ENCODE measurements around the gene SPAG6.

SPAG6 gene

DNA sequence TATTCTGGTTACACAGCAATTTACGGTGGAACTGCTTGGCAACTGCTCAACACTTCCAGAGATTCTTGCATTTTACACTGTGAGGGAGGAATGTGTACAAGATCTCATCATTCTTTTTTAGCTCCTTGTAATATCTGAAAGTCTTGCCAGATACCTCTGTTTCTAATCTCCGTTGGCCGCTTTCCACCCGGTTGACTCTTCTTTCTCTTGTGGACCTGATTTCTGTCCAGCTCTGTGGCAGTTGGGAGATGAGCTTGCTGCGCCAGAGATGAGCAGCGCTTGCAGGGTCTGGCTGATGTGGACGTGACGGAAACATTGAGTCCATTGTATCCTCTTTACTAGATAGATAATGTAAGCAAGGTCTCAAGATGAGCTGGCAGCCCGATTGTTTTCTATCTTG lies 27.6 kb downstream of the SPAG6 start:
- no peak for TF ChIP-seq CTCF (IDR thresholded peaks at IDR 0.05; ENCODE audit: low read depth, low read length, missing control alignments)
- DNase-seq (ENCODE audit: low read depth): no peak
- no peak overlapping the region for H3K4me3 ChIP-seq (ENCODE audit: low read depth, low read length)

DNA sequence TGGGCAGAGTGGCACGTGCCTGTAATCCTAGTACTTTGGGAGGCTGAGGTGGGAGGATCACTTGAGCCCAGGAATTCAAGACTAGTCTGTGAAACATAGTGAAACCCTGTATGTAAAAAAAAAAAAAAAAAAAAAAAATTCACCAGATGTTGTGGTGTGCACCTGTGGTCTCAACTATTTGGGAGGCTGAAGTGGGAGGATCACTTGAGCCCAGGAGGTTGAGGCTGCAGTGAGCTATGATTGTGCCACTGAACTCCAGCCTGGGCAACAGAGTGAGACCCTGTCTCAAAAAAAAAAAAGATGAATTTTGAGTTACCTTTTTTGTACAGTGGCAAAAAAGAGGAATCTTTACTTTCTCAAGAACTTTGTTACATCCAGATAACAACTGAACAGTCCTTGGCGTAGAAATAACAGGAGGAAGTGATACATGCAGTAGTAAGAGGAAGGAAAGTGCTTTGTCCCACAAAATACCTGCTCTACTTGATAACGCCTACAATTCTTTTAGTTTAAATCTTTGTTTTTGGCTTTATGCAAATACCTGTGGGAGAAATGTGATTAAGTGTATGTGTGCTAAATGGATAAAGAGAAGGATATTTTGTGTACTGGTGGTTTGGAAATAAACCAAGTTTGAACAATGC lies 29.3 kb downstream of the SPAG6 start:
- DNase-seq (ENCODE audit: low read depth): no peak
- TF ChIP-seq CTCF (IDR thresholded peaks at IDR 0.05; ENCODE audit: low read depth, low read length, missing control alignments): no peak

GRCh38 chr10:22379059-22379458 lies 33.8 kb downstream of the SPAG6 start:
- H3K4me3 ChIP-seq (ENCODE audit: low read depth, low read length): no peak overlapping the region; the same call in 1 of the 2 replicates
- DNase-seq (ENCODE audit: low read depth): peak; percentile 65
- no peak for TF ChIP-seq CTCF (IDR thresholded peaks at IDR 0.05; ENCODE audit: low read depth, low read length, missing control alignments)

More for the DNA sequence above, 29.3 kb downstream of the SPAG6 start:
- no peak overlapping the region for H3K4me3 ChIP-seq (ENCODE audit: low read depth, low read length)

GRCh38 chr10:22381262-22381661 lies 36.0 kb downstream of the SPAG6 start:
- no peak for TF ChIP-seq CTCF (IDR thresholded peaks at IDR 0.05; ENCODE audit: low read depth, low read length, missing control alignments)
- DNase-seq (ENCODE audit: low read depth): no peak
- H3K4me3 ChIP-seq (ENCODE audit: low read depth, low read length): no peak overlapping the region

GRCh38 chr10:22386503-22386902 lies 41.2 kb downstream of the SPAG6 start:
- DNase-seq (ENCODE audit: low read depth): no peak
- TF ChIP-seq CTCF (IDR thresholded peaks at IDR 0.05; ENCODE audit: low read depth, low read length, missing control alignments): no peak
- no peak overlapping the region for H3K4me3 ChIP-seq (ENCODE audit: low read depth, low read length)

- H3K4me3 ChIP-seq (ENCODE audit: low read depth, low read length): no peak overlapping the region
- TF ChIP-seq CTCF (IDR thresholded peaks at IDR 0.05; ENCODE audit: low read depth, low read length, missing control alignments): no peak
These were observed 44.7 kb downstream of the SPAG6 start for GRCh38 chr10:22389856-22390589.

More at GRCh38 chr10:22389856-22390589, 44.7 kb downstream of the SPAG6 start:
- DNase-seq (ENCODE audit: low read depth): no peak
